Naive thymus-derived CD4-positive, alpha-beta T cell (primary cell): ENCODE measurements around the gene SDC1. TPM values are rescaled to one million over a fixed set of nuclear protein-coding genes. Genes with fewer than 3 reads are reported as not detected.

Experiments
- ATAC-seq: fragments of 150-1000 bp; cut with Tn5 transposase; 2 replicates; pipeline ENCODE4 v1.10.0; 2021; ENCODE audit warnings: mild to moderate bottlenecking, moderate library complexity
- CTCF ChIA-PET: fragments of 350-600 bp; sonication (Branson Sonifier 250); formaldehyde crosslinking; loops from one replicate; lab custom pipeline; 2021; ENCODE audit warnings: antibody characterized with exemption; lab: Charles Lee
- POLR2A ChIA-PET: fragments of 350-600 bp; sonication (Branson Sonifier 250); formaldehyde crosslinking; loops from one replicate; lab custom pipeline; 2021; ENCODE audit warnings: antibody characterized with exemption, inconsistent platforms; lab: Charles Lee
- DNase-seq, 9 donors: peaks; one replicate each; pipeline versions ENCODE4 v3.0.0 to v3.0.0-alpha.2; 2020 to 2022; ENCODE audit warnings: mixed read lengths in 1 of 9
- H3K27ac ChIP-seq: one replicate; pipeline ENCODE4 v1.7.0; 2013; ENCODE audit warnings: mild to moderate bottlenecking, low read depth, low read length, moderate library complexity
- H3K27me3 ChIP-seq, 2 donors: one replicate each; pipeline ENCODE4 v1.7.0; 2013; ENCODE audit warnings: low read length in 2 of 2, mild to moderate bottlenecking in 2 of 2, moderate library complexity in 2 of 2; ENCODE audit not compliant: control insufficient read depth in 2 of 2, insufficient read depth in 2 of 2
- H3K36me3 ChIP-seq, 3 experiments: 1 replicate in 2 of 3; 2 replicates in 1 of 3; pipeline ENCODE4 v1.7.0; 2013; ENCODE audit warnings: low read length in 3 of 3, mild to moderate bottlenecking in 3 of 3, moderate library complexity in 1 of 3; ENCODE audit not compliant: insufficient read depth in 3 of 3, control insufficient read depth in 2 of 3
- H3K4me1 ChIP-seq, 2 donors: one replicate each; pipeline ENCODE4 v1.7.0; 2013; ENCODE audit warnings: low read length in 2 of 2, mild to moderate bottlenecking in 2 of 2, moderate library complexity in 1 of 2; ENCODE audit not compliant: control insufficient read depth in 2 of 2, insufficient read depth in 2 of 2
- H3K4me3 ChIP-seq: 2 replicates; pipeline ENCODE4 v1.7.0; 2013; ENCODE audit warnings: mild to moderate bottlenecking, low read length
- H3K9me3 ChIP-seq, 3 experiments: 1 replicate in 2 of 3; 2 replicates in 1 of 3; pipeline ENCODE4 v1.7.0; 2013; ENCODE audit warnings: low read length in 3 of 3; ENCODE audit not compliant: control insufficient read depth in 2 of 3
- H3K27ac Mint-ChIP-seq, 9 donors: one replicate each; pipeline ENCODE4 v1.8.0; 2020 to 2022; ENCODE audit warnings: mixed read lengths in 9 of 9, mild to moderate bottlenecking in 8 of 9, moderate library complexity in 5 of 9, inconsistent platforms in 2 of 9
- H3K27me3 Mint-ChIP-seq, 5 donors: one replicate each; pipeline ENCODE4 v1.8.0; 2021 to 2022; ENCODE audit warnings: mixed read lengths in 5 of 5, mild to moderate bottlenecking in 1 of 5
- H3K36me3 Mint-ChIP-seq, 5 donors: one replicate each; pipeline ENCODE4 v1.8.0; 2020 to 2022; ENCODE audit warnings: mixed read lengths in 5 of 5, mild to moderate bottlenecking in 3 of 5, inconsistent platforms in 1 of 5
- H3K4me1 Mint-ChIP-seq, 7 donors: one replicate each; pipeline ENCODE4 v1.8.0; 2020 to 2022; ENCODE audit warnings: mixed read lengths in 7 of 7, mild to moderate bottlenecking in 3 of 7, inconsistent platforms in 1 of 7
- H3K4me3 Mint-ChIP-seq, 10 donors: one replicate each; pipeline ENCODE4 v1.8.0; 2020 to 2022; ENCODE audit warnings: mild to moderate bottlenecking in 10 of 10, mixed read lengths in 10 of 10, moderate library complexity in 6 of 10, inconsistent platforms in 2 of 10
- H3K9me3 Mint-ChIP-seq, 11 donors: one replicate each; pipeline ENCODE4 v1.8.0; 2020 to 2022; ENCODE audit warnings: mixed read lengths in 11 of 11, mild to moderate bottlenecking in 4 of 11, inconsistent platforms in 1 of 11, moderate library complexity in 1 of 11
- intact Hi-C, 2 donors: fragments of 100-400 bp; cut with micrococcal nuclease; formaldehyde crosslinking; loops; one replicate each; pipeline ENCODE4 v1.15.1; 2023
- polyA plus RNA-seq, 2 donors: library from polyadenylated mRNA; unstranded; fragments of 300-500 nt; fragmentation: Illumina TruSeq; gene quantifications; one replicate each; pipeline ENCODE4 v1.2.3, GENCODE V29; 2021
- total RNA-seq, 6 experiments: library from RNA in 5 of 6; stranded (reverse) in 5 of 6; gene quantifications; 1 replicate in 5 of 6; 2 replicates in 1 of 6; pipeline ENCODE4 v1.2.3 and lab custom pipeline; 2021 to 2026

The SDC1 gene
- total and polyA plus RNA-seq, 7 experiments from 2014 or later = 0.12 to 0.37 (median 0.22) TPM; not detected in 4

DNA sequence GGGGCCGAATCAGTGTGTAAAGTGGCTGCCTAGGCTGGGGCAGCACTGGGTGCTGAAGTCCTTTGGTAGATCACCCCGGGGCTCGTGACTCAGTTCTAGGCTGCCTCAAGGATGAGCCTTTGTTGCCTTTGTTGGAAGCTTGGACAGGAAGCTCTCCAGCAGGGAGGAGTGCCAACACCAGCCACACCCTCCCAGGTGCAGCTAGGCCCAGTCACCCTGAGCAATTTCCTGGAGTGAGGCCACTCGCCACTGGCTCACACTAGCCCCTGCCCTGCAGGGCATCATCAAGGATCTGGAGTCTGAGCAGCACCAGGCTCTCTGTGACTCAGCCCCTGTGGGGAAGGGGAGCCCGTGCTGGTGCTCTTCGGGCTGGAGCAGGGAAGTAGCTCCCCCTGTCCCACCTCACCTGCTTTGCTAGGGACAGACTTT, 6.7 kb upstream of the SDC1 start:
- H3K9me3 ChIP-seq = no peaks in the 10 kb centered on the region
- intact Hi-C loops = no loop called here
- Mint-ChIP-seq H3K9me3 (peaks cover 0 to 5% (median 0%) of the 10 kb centered on the region in 11 donors), H3K27me3 (peaks cover 37 to 47% (median 39%) of the 10 kb centered on the region in 5 donors), H3K36me3 (peaks cover 0 to 3% (median 0%) of the 10 kb centered on the region in 5 donors), H3K4me1 (no peaks in the 10 kb centered on the region), H3K27ac (no peak overlapping the region), H3K4me3 (no peak overlapping the region)
- DNase-seq = no peak
- no peak overlapping the region for H3K4me3 ChIP-seq
- ChIA-PET CTCF (no interaction called here), POLR2A (no interaction called here)
- H3K36me3 ChIP-seq = no peaks in the 10 kb centered on the region
- H3K27me3 ChIP-seq = no peaks in the 10 kb centered on the region
- no peak overlapping the region for H3K27ac ChIP-seq
- H3K4me1 ChIP-seq = no peaks in the 10 kb centered on the region
- no peak for ATAC-seq

GRCh38 chr2:20231159-20231558, 6.2 kb upstream of the SDC1 start:
- H3K36me3 ChIP-seq = no peaks in the 10 kb centered on the region
- H3K27me3 ChIP-seq = peaks cover 0 to 2% of the 10 kb centered on the region in 2 donors
- CTCF ChIA-PET = no interaction called here
- peaks cover 36 to 51% (median 42%) of the 10 kb centered on the region in 5 donors for H3K27me3 Mint-ChIP-seq
- ATAC-seq = no peak
- peaks cover 0 to 5% (median 0%) of the 10 kb centered on the region in 11 donors for H3K9me3 Mint-ChIP-seq
- intact Hi-C loops = no loop called here
- H3K4me1 Mint-ChIP-seq = no peaks in the 10 kb centered on the region
- H3K27ac ChIP-seq = no peak overlapping the region
- H3K4me1 ChIP-seq = no peaks in the 10 kb centered on the region
- peaks cover 0 to 3% (median 0%) of the 10 kb centered on the region in 5 donors for H3K36me3 Mint-ChIP-seq
- no peak overlapping the region for H3K4me3 Mint-ChIP-seq
- no peak overlapping the region for H3K4me3 ChIP-seq
- H3K27ac Mint-ChIP-seq = no peak overlapping the region
- no peak for DNase-seq
- POLR2A ChIA-PET = no interaction called here
- no peaks in the 10 kb centered on the region for H3K9me3 ChIP-seq

GRCh38 chr2:20230114-20230425, 5.1 kb upstream of the SDC1 start:
- POLR2A ChIA-PET = no interaction called here
- intact Hi-C loops = no loop called here

DNA sequence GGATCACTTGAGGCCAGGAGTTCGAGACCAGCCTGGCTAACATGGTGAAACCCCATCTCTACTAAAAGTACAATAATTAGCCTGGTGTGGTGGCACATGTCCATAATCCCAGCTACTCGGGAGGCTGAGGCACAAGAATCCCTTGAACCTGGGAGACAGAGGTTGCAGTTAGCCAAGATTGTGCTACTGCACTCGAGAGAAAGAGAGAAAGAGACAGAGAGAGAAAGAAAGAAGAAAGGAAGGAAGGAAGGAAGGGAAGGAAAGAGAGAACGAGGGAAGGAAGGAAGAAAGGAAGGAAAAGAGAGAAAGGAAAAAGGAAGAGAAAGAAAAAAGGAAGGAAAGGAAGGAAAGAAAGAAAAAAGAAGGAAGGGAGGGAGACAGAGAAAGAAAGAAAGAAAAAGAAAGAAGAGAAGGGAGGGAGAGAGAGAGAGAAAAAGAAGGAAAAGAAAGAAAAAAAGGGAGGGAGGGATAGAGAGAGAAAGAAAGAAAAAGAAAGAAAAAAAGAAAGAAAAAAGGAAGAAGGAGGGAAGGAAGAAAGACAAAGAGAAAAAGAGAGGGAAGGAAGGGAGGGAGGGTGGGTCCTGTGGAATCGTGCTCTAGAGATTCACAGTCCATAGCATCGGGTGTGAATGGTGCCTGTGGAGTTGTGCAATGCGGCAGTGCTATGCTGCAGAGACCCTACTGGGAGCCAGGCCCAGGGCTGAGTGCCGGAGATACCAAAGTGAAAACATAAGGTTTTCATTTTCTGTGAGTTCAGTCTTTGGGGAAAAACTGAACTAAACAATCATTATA, 4.6 kb upstream of the SDC1 start:
- Mint-ChIP-seq H3K9me3 (peaks cover 0 to 5% (median 0%) of the 10 kb centered on the region in 11 donors), H3K27ac (peak overlapping the region in 1 of 9 donors; percentile 66), H3K36me3 (peaks cover 0 to 3% (median 0%) of the 10 kb centered on the region in 5 donors), H3K27me3 (peaks cover 41 to 54% (median 48%) of the 10 kb centered on the region in 5 donors), H3K4me3 (no peak overlapping the region), H3K4me1 (peaks cover 0 to 5% (median 0%) of the 10 kb centered on the region in 7 donors)
- ChIA-PET CTCF (no interaction called here), POLR2A (no interaction called here)
- H3K27ac ChIP-seq = no peak overlapping the region
- H3K27me3 ChIP-seq = peaks cover 0 to 2% of the 10 kb centered on the region in 2 donors
- no peaks in the 10 kb centered on the region for H3K4me1 ChIP-seq
- H3K4me3 ChIP-seq = no peak overlapping the region
- H3K9me3 ChIP-seq = no peaks in the 10 kb centered on the region
- intact Hi-C loops = no loop called here
- no peaks in the 10 kb centered on the region for H3K36me3 ChIP-seq
- DNase-seq (no peak), ATAC-seq (no peak)

More at GRCh38 chr2:20230114-20230425, 5.1 kb upstream of the SDC1 start:
- Mint-ChIP-seq H3K9me3 (peaks cover 0 to 5% (median 0%) of the 10 kb centered on the region in 11 donors), H3K27me3 (peaks cover 41 to 54% (median 48%) of the 10 kb centered on the region in 5 donors), H3K4me1 (peaks cover 0 to 5% (median 0%) of the 10 kb centered on the region in 7 donors), H3K4me3 (no peak overlapping the region), H3K27ac (no peak overlapping the region), H3K36me3 (peaks cover 0 to 3% (median 0%) of the 10 kb centered on the region in 5 donors)
- peaks cover 0 to 2% of the 10 kb centered on the region in 2 donors for H3K27me3 ChIP-seq
- H3K4me3 ChIP-seq = no peak overlapping the region
- ATAC-seq (no peak), DNase-seq (no peak)
- CTCF ChIA-PET = no interaction called here
- H3K4me1 ChIP-seq = no peaks in the 10 kb centered on the region
- H3K27ac ChIP-seq = no peak overlapping the region
- no peaks in the 10 kb centered on the region for H3K36me3 ChIP-seq
- no peaks in the 10 kb centered on the region for H3K9me3 ChIP-seq

GRCh38 chr2:20227894-20228505, 3.1 kb upstream of the SDC1 start:
- intact Hi-C loops = no loop called here
- Mint-ChIP-seq H3K4me1 (peaks cover 0 to 5% (median 0%) of the 10 kb centered on the region in 7 donors), H3K9me3 (peaks cover 0 to 5% (median 0%) of the 10 kb centered on the region in 11 donors), H3K4me3 (no peak overlapping the region), H3K27ac (no peak overlapping the region), H3K27me3 (peaks cover 41 to 55% (median 49%) of the 10 kb centered on the region in 5 donors), H3K36me3 (peaks cover 0 to 3% (median 0%) of the 10 kb centered on the region in 5 donors)
- CTCF ChIA-PET = no interaction called here
- POLR2A ChIA-PET = interaction anchor here (0.7 kb wide), 1 partner anchor 18 kb away, joined by 3 read pairs; no protein-coding TSS in a partner anchor
- peaks cover 0 to 2% of the 10 kb centered on the region in 2 donors for H3K27me3 ChIP-seq
- ATAC-seq = no peak
- no peak overlapping the region for H3K27ac ChIP-seq
- H3K4me3 ChIP-seq = no peak overlapping the region
- no peaks in the 10 kb centered on the region for H3K36me3 ChIP-seq
- DNase-seq = no peak
- no peaks in the 10 kb centered on the region for H3K9me3 ChIP-seq
- no peaks in the 10 kb centered on the region for H3K4me1 ChIP-seq

DNA sequence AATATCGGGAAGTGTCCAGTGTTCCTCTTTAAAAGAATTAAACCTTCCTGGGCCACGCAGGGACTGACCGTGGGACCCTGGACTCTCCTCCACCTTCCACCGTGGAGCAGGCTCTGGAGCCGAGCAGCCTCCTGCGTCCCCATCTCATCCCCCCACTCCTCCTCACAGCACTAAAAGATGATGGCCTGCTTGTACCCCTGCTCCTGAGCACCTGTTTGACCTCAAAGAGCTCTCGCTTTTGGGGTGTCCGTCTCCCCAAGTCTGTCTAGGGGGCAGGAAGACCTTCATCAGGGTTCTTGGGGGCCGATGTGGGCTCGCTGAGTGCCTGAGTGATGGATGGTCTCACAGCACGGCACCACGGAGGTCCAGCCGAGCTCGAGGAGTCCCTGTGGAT, 1.2 kb upstream of the SDC1 start:
- Histone ChIP-seq H3K4me3 (no peak overlapping the region), H3K27me3 (peaks cover 0 to 2% of the 10 kb centered on the region in 2 donors), H3K4me1 (no peaks in the 10 kb centered on the region), H3K36me3 (no peaks in the 10 kb centered on the region), H3K27ac (no peak overlapping the region), H3K9me3 (no peaks in the 10 kb centered on the region)
- Mint-ChIP-seq H3K27ac (no peak overlapping the region), H3K9me3 (peaks cover 0 to 5% (median 0%) of the 10 kb centered on the region in 11 donors), H3K4me3 (peak overlapping the region in 4 of 10 donors; percentile 33 to 77 (median 60)), H3K27me3 (peaks cover 41 to 68% (median 59%) of the 10 kb centered on the region in 5 donors), H3K4me1 (peaks cover 0 to 5% (median 0%) of the 10 kb centered on the region in 7 donors), H3K36me3 (no peaks in the 10 kb centered on the region)
- ChIA-PET CTCF (no interaction called here), POLR2A (no interaction called here)
- DNase-seq (no peak), ATAC-seq (no peak)
- intact Hi-C loops = no loop called here
